HCT116 (cell line): Measurements from ENCODE around the gene ARHGEF1. TPM values are rescaled to one million over a fixed set of nuclear protein-coding genes. Genes with fewer than 3 reads are reported as not detected.

Source experiments
- ATAC-seq: fragments of 200-7000 bp; cut with Tn5 transposase; 2 replicates; pipeline ENCODE4 v1.9.1; 2020; ENCODE audit warnings: mild to moderate bottlenecking, moderate library complexity
- BruUV-seq: library from RNA; stranded (reverse); fragments of 400-500 nt; replicated peaks from 2 replicates; lab custom pipeline; 2021; lab: Mats Ljungman, UMichigan
- CTCF ChIA-PET: fragments of 300-600 bp; sonication (Branson Sonifier 250); formaldehyde crosslinking; loops from one replicate; lab custom pipeline; 2021; ENCODE audit warnings: antibody characterized with exemption; lab: Charles Lee
- POLR2A ChIA-PET: fragments of 300-600, 350-600 bp; sonication (Branson Sonifier 250); formaldehyde crosslinking; loops from one replicate; lab custom pipeline; 2021; ENCODE audit warnings: antibody characterized with exemption; lab: Charles Lee
- RAD21 ChIA-PET, 2 experiments: fragments of 300-600 bp; sonication (Branson Sonifier 250); formaldehyde crosslinking; loops; one replicate each; lab custom pipeline; 2023; ENCODE audit warnings: low total read pairs in 2 of 2; ENCODE audit not compliant: uncharacterized antibody in 2 of 2, unreplicated experiment in 2 of 2, low non-redundant PET in 1 of 2; lab: Charles Lee
- DNase-seq: peaks from one replicate; pipeline ENCODE4 v3.0.0-alpha.2; 2010; ENCODE audit warnings: low read depth, low spot score
- H2AFZ ChIP-seq: fragments of 200-600 bp; shearing (Covaris generic), sonication (generic); 2 replicates; pipeline ENCODE4 v1.6.1; 2017; ENCODE audit warnings: low read depth, mixed run types, mixed read lengths, antibody characterized with exemption, low read length; ENCODE audit not compliant: poor library complexity, severe bottlenecking
- H3K27ac ChIP-seq: 2 replicates; pipeline ENCODE4 v1.5.1; 2012; ENCODE audit warnings: low read depth, low read length
- H3K27me3 ChIP-seq: fragments of 200-600 bp; sonication (generic); 2 replicates; pipeline ENCODE4 v1.6.1; 2016; ENCODE audit warnings: mixed run types, low read length, mixed read lengths; ENCODE audit not compliant: insufficient read depth
- H3K36me3 ChIP-seq, 2 experiments: fragments of 200-500 bp in 1 of 2; fragments of 200-600 bp in 1 of 2; sonication (Bioruptor generic) in 1 of 2; sonication (generic) in 1 of 2; 2 replicates each; pipeline versions ENCODE4 v1.5.1 to v1.6.1; 2014 to 2016; ENCODE audit warnings: low read length in 2 of 2, inconsistent platforms in 1 of 2, mixed read lengths in 1 of 2, mixed run types in 1 of 2; ENCODE audit not compliant: insufficient read depth in 2 of 2, control insufficient read depth in 1 of 2
- H3K4me1 ChIP-seq, 2 experiments: fragments of 200-600 bp in 1 of 2; sonication (generic) in 1 of 2; 2 replicates each; pipeline versions ENCODE4 v1.5.1 to v1.6.1; 2012 to 2017; ENCODE audit warnings: low read length in 2 of 2, inconsistent platforms in 1 of 2, mild to moderate bottlenecking in 1 of 2, mixed read lengths in 1 of 2, mixed run types in 1 of 2, moderate library complexity in 1 of 2; ENCODE audit not compliant: insufficient read depth in 2 of 2, control insufficient read depth in 1 of 2
- H3K4me2 ChIP-seq: fragments of 200-600 bp; sonication (generic); 2 replicates; pipeline ENCODE4 v1.6.1; 2017; ENCODE audit warnings: mixed run types, low read length, mixed read lengths
- H3K4me3 ChIP-seq, 2 experiments: fragments of 200-600 bp in 1 of 2; sonication (generic) in 1 of 2; replicated peaks in 1 of 2; 2 replicates each; pipeline ENCODE4 v1.5.1; 2011 to 2016; ENCODE audit warnings: low read length in 2 of 2, control low read depth in 1 of 2, low read depth in 1 of 2, mild to moderate bottlenecking in 1 of 2, mixed read lengths in 1 of 2, mixed run types in 1 of 2
- H3K79me2 ChIP-seq: fragments of 200-600 bp; sonication (generic); 2 replicates; pipeline ENCODE4 v1.6.1; 2017; ENCODE audit warnings: mild to moderate bottlenecking, mixed run types, low read length, moderate library complexity, mixed read lengths; ENCODE audit not compliant: insufficient read depth
- H3K9ac ChIP-seq: fragments of 200-600 bp; sonication (generic); 2 replicates; pipeline ENCODE4 v1.6.1; 2016; ENCODE audit warnings: low read length, mixed read lengths
- H3K9me2 ChIP-seq: fragments of 200-600 bp; sonication (generic), shearing (Covaris generic); 2 replicates; pipeline ENCODE4 v1.6.1; 2017; ENCODE audit warnings: mixed run types, mild to moderate bottlenecking, moderate library complexity; ENCODE audit not compliant: insufficient read depth
- H3K9me3 ChIP-seq, 2 experiments: fragments of 200-500 bp in 1 of 2; fragments of 200-600 bp in 1 of 2; sonication (Bioruptor generic) in 1 of 2; sonication (generic) in 1 of 2; 2 replicates each; pipeline ENCODE4 v1.6.1; 2014 to 2017; ENCODE audit warnings: low read length in 2 of 2, mixed read lengths in 2 of 2, inconsistent platforms in 1 of 2, low read depth in 1 of 2, mild to moderate bottlenecking in 1 of 2, mixed run types in 1 of 2, moderate library complexity in 1 of 2; ENCODE audit not compliant: control insufficient read depth in 1 of 2, insufficient read depth in 1 of 2
- H4K20me1 ChIP-seq: fragments of 200-600 bp; sonication (generic), shearing (Covaris generic); 2 replicates; pipeline ENCODE4 v1.6.1; 2017; ENCODE audit warnings: mixed run types, mild to moderate bottlenecking, moderate library complexity; ENCODE audit not compliant: insufficient read depth
- CEBPB ChIP-seq: IDR thresholded peaks from 2 replicates; pipeline ENCODE4 v1.6.1; 2012; ENCODE audit warnings: low read depth
- EGR1 ChIP-seq: IDR thresholded peaks from 2 replicates; pipeline ENCODE4 v1.6.1; 2012; ENCODE audit warnings: low read depth
- ELF1 ChIP-seq: IDR thresholded peaks from 2 replicates; pipeline ENCODE4 v1.6.1; 2012; ENCODE audit warnings: low read depth, borderline replicate concordance
- EZH2 ChIP-seq: fragments of 200-600 bp; sonication (generic); IDR thresholded peaks from 2 replicates; pipeline ENCODE4 v1.6.1; 2017; ENCODE audit warnings: antibody characterized with exemption, mixed run types
- JUND ChIP-seq: IDR thresholded peaks from 2 replicates; pipeline ENCODE4 v1.6.1; 2012
- POLR2AphosphoS5 ChIP-seq: IDR thresholded peaks from 2 replicates; pipeline ENCODE4 v1.6.1; 2011; ENCODE audit warnings: mild to moderate bottlenecking, low read depth, low read length, moderate library complexity
- YY1 ChIP-seq: IDR thresholded peaks from 2 replicates; pipeline ENCODE4 v1.6.1; 2011; ENCODE audit warnings: low read length, low read depth, moderate library complexity, mild to moderate bottlenecking; ENCODE audit not compliant: insufficient replicate concordance; ENCODE audit errors: extremely low read depth
- intact Hi-C: fragments of 100-400 bp; cut with micrococcal nuclease; formaldehyde crosslinking; loops from 2 replicates; pipeline ENCODE4 v1.10.0; 2022
- total RNA-seq: library from RNA; stranded (reverse); gene quantifications from one replicate; pipeline ENCODE4 v1.2.1, GENCODE V29; 2021; ENCODE audit not compliant: unreplicated experiment
- TF ChIP-seq, protein P1 (sequence below): IDR thresholded peaks from 2 replicates; pipeline ENCODE4 v1.6.1; 2012
- TF ChIP-seq, protein P2 (sequence below): IDR thresholded peaks from 2 replicates; pipeline ENCODE4 v1.6.1; 2011; ENCODE audit warnings: mild to moderate bottlenecking, low read length, moderate library complexity; ENCODE audit not compliant: insufficient replicate concordance; ENCODE audit errors: extremely low read depth

The ARHGEF1 gene
- total RNA-seq, 1 experiment from 2014 or later: 110 TPM

DNA sequence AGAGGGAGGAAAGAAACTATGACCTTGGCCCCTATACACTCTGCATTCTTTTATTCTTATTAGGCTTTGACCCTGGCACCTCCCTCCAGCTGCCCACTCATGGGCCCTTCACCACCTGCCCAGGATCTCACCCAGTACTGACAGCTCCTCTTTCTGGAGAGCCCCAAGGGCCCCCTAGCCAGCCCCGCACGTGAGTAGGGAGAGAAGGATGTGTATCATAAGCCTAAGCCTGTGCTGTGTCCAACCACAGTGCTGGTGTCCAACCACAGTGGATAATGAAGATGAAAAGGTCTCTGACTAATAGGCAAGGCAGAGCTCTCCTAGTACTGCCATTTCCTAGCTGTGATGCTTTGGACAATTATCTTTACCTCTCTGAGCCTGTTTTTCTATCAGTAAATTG lies 33.9 kb upstream of the ARHGEF1 start:
- Histone ChIP-seq H3K9me3 (no peaks in the 10 kb centered on the region), H3K9me2 (no peaks in the 10 kb centered on the region), H3K27ac (no peak overlapping the region), H3K4me2 (no peak overlapping the region), H3K9ac (no peak overlapping the region), H3K27me3 (peaks cover 32% of the 10 kb centered on the region), H2AFZ (no peak overlapping the region), H3K79me2 (no peaks in the 10 kb centered on the region), H4K20me1 (no peaks in the 10 kb centered on the region), H3K4me3 (no peak overlapping the region), H3K36me3 (no peaks in the 10 kb centered on the region), H3K4me1 (no peaks in the 10 kb centered on the region)
- no peak for ATAC-seq
- POLR2A ChIA-PET: interaction anchor here (1.8 kb wide), 1 partner anchor 11 kb away, joined by 4 read pairs; the partner anchor contains the start of gene RPS19
- CTCF ChIA-PET: no interaction called here
- DNase-seq: no peak
- no TSS peak for BruUV-seq
- RAD21 ChIA-PET: no interaction called here
- intact Hi-C loops: no loop called here
- TF ChIP-seq YY1 (no peak), ELF1 (no peak), CEBPB (no peak), JUND (no peak)
- TF ChIP-seq, protein P1, sequence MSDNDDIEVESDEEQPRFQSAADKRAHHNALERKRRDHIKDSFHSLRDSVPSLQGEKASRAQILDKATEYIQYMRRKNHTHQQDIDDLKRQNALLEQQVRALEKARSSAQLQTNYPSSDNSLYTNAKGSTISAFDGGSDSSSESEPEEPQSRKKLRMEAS: no peak
- TF ChIP-seq, protein P2, sequence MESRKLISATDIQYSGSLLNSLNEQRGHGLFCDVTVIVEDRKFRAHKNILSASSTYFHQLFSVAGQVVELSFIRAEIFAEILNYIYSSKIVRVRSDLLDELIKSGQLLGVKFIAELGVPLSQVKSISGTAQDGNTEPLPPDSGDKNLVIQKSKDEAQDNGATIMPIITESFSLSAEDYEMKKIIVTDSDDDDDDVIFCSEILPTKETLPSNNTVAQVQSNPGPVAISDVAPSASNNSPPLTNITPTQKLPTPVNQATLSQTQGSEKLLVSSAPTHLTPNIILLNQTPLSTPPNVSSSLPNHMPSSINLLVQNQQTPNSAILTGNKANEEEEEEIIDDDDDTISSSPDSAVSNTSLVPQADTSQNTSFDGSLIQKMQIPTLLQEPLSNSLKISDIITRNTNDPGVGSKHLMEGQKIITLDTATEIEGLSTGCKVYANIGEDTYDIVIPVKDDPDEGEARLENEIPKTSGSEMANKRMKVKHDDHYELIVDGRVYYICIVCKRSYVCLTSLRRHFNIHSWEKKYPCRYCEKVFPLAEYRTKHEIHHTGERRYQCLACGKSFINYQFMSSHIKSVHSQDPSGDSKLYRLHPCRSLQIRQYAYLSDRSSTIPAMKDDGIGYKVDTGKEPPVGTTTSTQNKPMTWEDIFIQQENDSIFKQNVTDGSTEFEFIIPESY: no peak

DNA sequence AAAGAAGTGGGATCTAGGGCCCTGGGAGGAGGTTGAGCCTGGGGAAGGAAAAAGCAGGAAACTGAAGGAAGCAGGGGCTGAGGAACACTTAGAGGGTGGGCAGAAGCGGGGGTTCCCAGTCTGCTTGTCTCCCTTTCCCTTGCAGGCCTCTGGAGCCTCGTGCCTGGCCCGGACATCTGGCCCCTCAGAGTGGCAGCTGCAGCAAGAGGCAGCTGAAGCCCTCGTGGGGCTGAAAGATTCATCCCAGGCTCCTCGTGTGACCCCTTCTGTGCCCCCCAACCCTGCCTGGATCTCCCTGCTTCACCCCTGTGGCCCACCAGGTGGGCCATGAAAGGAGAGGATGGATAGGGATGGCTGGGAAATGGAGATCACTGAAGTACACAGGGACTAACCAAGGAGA lies 32.6 kb upstream of the ARHGEF1 start:
- no peak for DNase-seq
- Histone ChIP-seq H3K4me2 (no peak overlapping the region), H3K27me3 (peaks cover 39% of the 10 kb centered on the region), H3K9me2 (no peaks in the 10 kb centered on the region), H3K27ac (no peak overlapping the region), H3K4me3 (no peak overlapping the region), H3K9ac (no peak overlapping the region), H3K36me3 (no peaks in the 10 kb centered on the region), H3K79me2 (no peaks in the 10 kb centered on the region), H2AFZ (no peak overlapping the region), H4K20me1 (no peaks in the 10 kb centered on the region), H3K9me3 (no peaks in the 10 kb centered on the region), H3K4me1 (no peaks in the 10 kb centered on the region)
- no TSS peak for BruUV-seq
- ChIA-PET RAD21 (no interaction called here), POLR2A (interaction anchor here (0.9 kb wide), 1 partner anchor 12 kb away, joined by 3 read pairs; no protein-coding TSS in a partner anchor), CTCF (no interaction called here)
- TF ChIP-seq POLR2AphosphoS5 (no peak), EZH2 (no peak), EGR1 (no peak)
- ATAC-seq: no peak
- intact Hi-C loops: no loop called here
